SW 1271 (cell line): ENCODE data around the gene PLK5.
"Not testable (repeated sequence)": the region's sequence is repeated elsewhere in the genome, so short reads cannot be mapped to it uniquely, and the experiment has no call there.

Experiments used
- DNase-seq, 2 experiments: peaks; one replicate each; lab custom pipeline; 2025; lab: John Stamatoyannopoulos, UW

PLK5 gene

DNA sequence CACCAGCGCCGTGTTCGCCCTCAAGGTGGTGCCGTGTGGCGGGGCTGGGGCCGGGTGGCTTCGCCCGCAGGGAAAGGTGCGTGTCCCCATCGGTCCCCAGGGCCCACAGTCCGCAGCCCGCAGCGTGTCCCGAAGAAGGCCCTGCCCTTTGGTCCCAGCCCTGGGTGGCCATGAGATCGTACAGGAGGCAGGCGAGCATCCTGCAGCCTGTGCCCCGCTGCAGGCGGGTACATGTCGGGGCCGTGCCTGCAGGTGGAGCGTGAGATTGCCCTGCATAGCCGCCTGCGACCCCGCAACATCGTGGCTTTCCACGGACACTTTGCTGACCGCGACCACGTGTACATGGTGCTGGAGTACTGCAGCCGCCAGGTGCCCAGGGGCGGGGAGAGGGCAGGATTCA is 1.5 kb downstream of the PLK5 start:
- DNase-seq = no peak

DNA sequence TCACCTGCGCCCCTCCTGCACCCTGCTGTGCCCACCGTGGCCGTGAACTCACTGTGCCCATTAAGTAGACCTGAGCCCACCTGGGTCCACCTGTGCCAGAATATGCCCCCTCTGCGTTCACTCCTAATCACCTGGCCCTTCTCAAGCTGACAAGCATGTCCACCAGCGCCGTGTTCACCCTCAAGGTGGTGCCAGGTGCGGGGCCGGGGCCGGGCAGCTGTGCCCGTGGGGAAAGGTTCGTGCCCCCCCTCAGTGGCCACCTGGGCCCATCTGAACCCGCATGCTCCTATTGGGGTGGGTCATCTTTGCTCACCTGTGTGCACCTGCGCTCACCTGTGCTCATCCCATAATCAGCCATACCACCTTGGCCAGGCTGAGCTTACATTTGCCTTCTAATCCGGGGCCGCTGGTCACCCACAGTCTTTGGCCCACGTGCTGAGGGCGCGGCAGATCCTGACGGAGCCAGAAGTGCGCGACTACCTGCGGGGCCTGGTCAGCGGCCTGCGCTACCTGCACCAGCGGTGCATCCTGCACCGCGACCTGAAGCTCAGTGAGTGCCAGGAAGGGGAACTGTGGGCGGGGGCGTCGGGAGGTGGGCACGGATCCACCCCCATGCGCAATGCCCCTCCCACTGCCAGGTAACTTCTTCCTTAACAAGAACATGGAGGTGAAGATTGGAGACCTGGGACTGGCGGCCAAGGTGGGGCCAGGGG is 2.3 kb downstream of the PLK5 start:
- DNase-seq = no peak

DNA sequence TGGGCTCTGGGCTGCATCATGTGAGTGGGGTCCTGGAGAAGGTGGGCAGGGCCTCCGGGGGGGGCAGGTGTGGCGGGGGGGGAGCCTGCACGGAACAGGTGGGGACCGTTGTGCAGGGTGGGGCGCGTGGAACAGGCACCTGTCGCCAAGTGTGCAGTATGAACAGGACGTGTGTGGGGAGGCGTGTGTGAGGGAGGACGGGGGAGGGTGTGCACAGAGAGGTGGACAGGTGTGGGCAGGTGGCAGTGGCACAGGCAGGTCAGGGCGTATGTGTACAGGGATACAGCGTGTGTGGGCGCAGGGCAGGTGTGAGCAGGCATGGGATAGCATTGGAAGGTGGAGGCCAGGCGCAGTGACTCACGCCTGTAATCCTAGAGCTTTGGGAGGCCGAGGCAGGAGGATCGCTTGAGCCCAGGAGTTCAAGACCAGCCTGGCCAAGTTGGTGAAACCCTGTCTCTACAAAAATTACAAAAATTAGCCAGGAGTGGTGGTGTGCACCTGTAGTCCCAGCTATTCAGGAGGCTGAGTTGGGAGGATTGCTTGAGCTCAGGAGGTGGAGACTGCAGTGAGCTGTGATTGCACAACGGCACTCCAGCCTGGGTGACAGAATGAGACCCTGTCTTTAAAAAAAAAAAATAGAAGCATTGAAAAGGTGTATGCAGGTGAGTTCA is 3.2 kb downstream of the PLK5 start:
- DNase-seq = no peak

DNA sequence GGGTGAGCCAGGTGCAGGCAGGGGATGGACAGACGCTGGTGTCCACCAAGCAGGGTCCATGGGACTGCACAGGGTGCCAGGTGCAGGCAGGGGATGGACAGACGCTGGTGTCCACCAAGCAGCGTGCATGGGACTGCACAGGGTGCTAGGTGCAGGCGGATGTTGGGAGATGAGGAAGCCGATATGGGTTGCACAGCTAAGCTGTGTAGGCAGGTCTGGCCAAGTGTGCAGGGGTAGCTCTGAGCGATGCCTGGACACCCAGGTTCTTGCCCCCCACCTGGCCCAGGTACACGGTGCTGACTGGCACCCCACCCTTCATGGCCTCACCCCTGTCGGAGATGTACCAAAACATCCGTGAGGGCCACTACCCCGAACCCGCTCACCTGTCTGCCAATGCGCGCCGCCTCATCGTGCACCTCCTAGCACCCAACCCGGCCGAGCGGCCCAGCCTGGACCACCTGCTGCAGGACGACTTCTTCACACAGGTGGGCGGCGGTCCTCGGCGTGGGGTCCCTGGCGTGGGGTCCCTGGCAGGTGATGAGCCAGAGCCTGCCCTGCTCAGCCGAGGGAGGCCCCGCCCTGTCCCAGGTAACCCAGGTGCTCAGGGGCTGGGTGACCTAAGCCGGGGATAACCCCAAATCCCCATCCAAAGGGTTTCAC is 3.9 kb downstream of the PLK5 start:
- no peak for DNase-seq

DNA sequence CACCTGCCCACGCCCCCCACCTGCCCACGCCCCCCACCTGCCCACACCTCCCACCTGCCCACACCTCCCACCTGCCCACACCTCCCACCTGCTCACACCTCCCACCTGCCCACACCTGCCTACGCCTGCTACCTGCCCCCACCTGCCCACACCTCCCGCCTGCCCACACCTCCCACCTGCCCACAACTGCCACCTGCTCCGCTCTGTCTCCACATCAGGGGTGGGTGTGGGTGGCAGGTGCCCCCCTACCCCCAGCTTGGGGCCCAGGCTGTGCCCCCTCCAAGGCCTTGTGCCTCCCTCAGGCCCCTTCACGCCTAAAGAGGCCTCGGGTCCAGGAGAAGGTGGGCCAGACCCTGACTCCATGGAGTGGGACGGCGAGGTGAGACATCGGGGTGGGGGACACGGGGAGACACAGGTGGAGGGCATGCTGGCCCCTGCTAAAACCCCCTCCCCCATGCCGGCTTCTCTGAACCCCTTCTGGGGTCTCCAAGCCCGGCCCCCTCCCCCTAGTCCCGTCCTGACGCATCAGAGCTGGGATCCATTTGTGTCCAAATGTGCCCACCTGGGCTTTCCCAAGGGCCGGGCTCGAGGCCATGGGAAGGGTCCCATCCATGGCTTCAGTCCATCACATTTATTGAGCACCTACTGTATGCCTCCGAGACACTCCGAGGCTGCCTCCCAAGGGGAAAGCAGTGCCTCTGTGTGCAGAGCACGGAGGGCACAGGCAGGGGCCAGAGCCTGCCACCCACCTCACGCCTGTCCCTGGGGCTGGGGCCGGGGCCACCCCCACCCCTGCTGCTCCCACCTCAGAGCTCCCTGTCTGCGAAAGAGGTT is 4.9 kb downstream of the PLK5 start:
- no peak for DNase-seq

DNA sequence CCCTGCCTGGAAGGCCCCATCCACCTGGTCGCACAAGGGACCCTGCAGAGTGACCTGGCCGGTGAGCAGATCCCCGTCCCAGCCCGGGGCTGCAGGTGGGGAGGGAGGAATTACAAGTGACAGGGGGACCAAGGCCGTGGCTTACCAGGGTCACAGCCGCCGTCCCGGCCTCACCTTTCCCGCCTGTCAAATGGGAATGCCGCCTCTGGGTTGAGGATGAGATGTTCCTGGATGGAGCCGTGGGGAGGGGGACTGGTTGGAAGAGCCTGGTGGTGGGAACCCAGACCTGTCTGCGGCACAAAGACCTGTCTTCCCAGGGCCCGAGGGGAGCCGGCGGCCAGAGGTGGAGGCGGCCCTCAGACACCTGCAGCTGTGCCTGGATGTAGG is 5.5 kb downstream of the PLK5 start:
- DNase-seq = no peak

DNA sequence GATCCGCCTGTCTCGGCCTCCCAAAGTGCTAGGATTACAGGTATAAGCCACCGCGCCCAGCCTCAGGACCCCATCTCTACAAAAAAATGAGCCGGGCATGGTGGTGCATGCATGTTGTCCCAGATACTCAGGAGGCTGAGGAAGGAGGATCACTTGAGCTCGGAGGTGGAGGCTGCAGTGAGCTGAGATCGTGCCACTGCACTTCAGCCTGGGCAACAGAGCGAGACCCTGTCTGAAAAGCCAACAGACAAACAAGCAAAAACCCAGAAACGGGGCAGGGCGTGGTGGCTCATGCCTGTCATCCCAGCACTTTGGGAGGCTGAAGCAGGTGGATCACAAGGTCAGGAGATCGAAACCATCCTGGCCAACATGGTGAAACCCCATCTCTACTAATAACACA is 7.0 kb downstream of the PLK5 start:
- DNase-seq = not testable (repeated sequence)

DNA sequence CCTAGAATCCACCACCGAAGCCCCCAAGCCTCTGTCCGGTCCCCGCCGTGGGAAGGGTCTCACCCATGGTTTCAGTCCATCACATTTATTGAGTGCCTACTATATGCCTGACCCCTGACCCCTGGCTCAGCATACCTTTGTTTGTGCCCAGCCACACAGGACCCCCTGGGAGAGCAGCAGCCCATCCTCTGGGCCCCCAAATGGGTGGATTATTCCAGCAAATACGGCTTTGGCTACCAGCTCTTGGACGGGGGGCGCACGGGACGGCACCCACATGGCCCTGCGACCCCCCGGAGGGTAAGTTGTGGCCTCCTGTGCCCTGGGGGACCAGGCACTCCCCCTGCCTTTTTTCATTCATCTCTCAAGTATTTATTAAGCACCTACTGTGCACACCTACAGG is 7.7 kb downstream of the PLK5 start:
- no peak for DNase-seq

DNA sequence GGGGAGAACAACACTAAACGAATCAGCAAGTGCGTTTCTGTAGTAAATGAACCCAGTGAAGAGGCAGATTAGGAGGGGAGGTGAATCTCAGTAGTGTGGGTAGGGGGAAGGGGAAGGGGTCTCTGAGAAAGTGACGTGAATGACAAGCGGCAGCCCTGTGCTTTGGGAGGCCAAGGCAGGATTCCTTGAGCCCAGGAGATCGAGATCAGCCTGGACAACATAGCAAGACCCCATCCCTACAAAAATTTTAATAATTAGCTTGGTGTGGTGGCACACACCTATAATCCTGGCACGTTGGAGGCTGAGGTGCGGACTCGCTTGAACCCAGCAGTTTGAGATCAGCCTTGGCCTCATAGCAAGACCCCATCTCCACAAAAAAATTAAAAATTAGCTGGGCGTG is 8.1 kb downstream of the PLK5 start:
- DNase-seq = no peak

DNA sequence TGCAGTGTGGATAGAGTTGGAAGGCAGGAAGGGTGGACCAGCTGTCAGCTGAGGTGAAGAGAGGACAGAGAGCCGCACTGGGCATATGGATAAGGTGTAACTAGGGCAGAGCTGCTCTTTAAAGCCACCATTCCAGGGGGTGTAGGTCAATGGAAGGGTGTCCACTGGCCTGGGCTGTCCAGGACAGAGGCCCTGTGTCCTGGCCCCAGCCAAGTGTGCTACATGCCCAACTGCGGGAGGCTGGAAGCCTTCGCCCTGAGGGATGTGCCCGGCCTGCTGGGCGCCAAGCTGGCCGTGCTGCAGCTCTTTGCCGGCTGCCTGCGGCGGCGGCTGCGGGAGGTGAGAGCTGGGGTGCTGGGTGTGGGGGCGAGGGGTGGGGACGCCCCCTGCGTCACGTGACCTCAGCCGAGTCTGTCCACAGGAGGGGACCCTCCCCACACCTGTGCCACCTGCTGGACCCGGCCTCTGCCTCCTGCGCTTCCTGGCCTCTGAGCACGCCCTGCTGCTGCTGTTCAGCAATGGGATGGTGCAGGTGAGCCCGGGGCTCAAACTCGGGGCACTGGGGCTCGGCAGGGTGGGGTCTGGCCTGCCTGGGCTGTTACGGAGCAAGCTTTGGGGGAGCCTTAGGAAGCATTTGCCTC is 9.8 kb downstream of the PLK5 start:
- no peak for DNase-seq

DNA sequence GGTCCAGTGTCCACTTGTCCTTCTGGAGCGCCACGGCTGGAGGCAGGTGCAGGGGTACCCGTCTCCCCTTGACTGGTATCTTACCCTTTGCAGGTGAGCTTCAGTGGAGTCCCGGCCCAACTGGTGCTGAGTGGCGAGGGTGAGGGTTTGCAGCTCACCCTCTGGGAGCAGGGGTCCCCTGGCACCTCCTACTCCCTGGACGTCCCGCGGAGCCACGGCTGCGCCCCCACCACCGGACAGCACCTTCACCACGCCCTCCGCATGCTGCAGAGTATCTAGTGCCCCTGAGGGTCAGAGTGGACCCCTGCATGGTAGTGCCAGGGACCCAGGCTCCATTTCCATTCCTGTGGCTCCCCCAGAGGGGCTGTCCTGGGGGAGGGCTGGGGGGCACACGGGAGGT is 11.1 kb downstream of the PLK5 start:
- DNase-seq = no peak

DNA sequence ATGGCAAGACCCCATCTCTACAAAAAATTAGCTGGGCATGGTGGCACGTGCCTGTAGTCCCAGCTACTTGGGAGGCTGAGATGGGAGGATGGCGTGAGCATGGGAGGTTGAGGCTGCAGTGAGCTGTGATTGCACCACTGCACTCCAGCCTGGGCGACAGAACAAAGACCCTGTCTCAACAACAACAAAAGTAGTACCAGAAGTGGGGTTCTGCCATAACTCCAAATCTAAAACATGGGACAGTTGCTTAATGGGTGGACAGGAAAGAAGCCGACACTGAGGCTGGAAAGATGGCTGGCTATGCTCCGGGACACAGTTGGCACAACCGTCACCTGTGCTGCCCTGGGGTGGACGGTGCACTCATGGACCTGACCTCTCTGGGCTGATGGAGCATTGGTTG is 11.8 kb downstream of the PLK5 start:
- not testable (repeated sequence) for DNase-seq

DNA sequence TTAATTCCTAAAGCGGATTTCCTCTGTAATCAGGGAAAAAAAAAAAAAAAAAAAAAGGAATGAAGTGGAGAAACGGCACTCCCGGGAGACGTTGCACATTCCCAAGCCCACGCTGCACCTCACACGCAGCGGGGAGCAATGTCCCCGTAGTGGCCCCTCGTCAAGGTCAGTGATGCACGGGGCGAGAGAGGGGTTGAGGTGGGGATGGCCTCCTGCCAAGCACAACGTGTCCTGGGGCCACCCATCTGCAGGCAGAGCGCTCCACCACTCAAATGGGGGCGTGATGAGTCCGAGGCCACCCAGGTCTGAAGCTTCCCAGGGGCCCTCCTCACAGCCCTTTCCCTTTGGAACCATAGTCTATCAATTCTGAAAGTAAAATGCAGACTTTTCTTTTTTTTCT is 15.1 kb downstream of the PLK5 start:
- no peak for DNase-seq

DNA sequence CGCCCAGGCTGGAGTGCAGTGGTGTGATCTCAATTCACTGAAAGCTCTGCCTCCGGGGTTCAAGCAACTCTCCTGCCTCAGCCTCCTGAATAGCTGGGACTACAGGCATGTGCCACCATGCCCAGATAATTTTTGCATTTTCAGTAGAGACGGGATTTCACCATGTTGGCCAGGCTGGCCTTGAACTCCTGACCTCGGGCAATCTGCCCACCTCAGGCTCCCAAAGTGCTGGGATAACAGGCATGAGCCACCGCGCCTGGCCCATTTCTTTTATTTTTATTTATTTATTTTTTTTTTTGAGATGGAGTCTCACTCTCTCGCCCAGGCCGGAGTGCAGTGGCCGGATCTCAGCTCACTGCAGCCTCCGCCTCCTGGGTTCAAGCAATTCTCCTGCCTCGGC is 15.9 kb downstream of the PLK5 start:
- not testable (repeated sequence) for DNase-seq

DNA sequence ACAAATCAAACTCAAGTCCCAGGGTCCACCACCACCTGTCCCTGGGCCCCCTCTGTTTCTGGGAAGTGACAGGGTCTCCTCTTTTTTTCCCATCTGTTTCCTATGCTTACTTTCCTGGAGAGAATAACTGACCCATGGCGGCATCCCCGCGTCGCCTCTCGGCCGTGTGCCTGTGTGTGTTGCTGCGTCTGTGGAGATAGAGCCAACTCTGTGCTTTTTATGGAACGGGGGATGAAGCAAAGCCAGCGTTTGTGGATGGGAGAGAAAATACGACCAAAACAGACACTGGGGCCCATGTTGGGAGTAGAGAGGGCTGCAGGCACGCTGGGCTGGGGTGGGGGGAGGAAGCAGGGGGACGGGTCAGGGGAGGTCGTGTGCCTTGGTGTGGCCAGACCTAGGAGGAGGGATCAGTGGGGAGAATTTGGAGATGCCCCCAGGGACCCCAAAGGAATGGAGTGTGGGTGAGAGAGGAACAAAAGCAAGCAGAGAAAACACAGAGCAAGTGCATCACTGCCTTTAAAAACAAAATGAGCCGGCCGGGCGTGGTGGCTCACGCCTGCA is 16.6 kb downstream of the PLK5 start:
- DNase-seq = no peak

DNA sequence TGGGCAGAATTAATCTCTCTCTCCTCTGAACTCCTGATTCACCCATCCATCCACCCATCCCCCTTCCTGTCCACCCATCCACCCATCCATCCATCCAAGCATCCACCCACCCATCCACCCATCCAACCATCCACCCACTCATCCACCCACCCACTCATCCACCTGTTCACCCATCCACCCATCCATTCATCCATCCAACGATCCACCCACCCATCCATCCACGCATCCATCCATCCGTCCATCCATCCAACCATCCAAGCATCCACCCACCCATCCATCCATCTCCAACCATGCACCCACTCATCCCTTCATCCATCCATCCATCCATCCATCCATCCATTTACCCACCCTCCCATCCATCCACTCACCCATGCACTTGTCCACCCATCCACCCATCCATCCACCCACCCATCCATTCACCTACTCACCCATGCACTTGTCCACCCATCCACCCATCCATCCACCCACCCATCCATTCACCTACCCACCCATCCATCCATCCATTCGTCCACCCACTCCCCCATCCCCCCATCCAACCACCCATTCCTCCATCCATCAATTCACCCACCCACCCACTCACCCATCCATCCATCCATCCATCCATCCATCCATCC is 25.6 kb downstream of the PLK5 start:
- no peak for DNase-seq

DNA sequence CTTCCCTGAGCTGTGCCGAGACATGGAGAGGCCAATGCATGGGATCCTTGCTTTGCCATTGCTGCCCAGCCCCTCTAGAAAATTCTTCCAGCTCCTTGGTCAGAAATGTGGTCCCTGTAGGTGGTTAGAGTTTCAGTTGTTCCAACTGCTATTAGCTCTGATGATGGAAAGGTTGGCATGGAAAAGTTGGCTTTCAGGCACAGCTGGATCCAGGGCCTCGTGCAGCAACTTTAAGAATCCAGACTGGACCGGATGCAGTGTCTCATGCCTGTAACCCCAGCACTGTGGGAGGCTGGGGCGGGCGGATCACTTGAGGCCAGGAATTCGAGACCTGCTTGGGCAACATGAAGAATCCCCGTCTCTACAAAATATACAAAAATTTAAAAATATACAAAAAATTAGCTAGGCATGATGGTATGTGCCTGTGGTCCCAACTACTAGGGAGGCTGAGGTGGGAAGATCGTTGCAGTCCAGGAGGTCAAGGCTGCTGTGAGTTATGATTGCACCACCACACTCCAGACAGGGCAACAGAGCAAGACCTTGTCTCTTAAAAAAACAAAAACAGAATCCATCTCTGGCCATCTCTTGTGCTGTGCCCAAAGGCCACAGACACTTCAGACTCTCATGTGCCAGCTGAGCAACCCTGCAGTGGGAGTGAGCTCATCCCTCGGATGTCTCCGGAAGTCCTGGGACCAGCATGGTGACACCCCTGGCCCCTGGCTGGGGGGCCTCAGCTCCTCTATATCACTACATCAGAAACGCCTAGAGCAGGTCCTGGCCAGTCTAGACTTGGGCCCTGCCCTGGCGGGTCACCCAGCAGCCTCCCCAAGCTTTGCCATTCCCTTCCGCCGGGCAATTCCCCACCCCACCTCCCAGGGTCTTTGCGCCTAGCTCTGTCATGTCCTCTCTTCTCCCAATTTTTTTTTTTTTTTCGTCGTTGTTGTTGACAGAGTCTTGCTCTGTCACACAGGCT is 27.5 kb downstream of the PLK5 start:
- DNase-seq = no peak

DNA sequence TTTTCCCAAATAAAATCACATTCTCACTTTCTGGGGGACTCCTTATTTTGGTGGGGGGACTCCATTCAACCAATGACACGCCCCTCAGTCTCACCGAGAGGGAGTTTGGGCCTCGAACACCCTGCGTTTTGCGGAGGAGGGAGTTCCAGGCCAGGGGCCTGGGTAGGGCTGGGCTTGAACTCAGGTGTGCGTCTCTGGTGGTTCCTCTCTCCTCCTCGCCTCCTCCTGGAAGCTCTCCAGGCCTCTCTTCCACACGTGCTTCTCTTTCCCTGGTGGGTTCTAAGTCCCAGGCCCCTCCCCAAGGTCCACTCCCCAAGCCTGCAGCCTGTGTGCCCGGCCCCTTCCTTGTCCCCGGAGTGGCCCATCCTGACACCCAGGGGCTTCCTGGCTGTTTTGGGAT is 29.5 kb downstream of the PLK5 start:
- no peak for DNase-seq

DNA sequence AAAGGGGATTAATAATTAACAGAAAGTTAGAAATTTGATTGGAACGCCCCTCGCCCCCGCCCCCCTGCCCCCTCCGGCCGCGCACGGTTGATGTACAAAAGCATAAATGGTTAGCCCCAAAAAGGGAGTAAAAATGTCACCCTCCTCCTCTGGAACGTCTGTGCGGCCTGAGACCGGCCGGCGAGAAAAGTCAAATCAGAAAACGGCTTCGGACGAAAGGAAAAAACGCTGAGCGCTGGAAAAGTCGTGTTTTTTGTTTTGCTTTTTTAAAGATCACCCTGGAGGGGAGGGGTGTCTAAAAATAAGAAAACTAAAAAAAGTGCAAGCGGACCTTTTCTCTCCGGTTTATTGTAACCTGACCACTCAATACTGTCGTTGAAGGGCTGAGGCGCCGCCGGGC is 31.1 kb downstream of the PLK5 start:
- no peak for DNase-seq
